Gastroesophageal sphincter (tissue), 3 donors: ENCODE measurements around the gene TNFRSF8.

Experiments used
- POLR2A ChIP-seq, 2 donors: fragments of 450-650 bp; IDR thresholded peaks; one replicate each; pipeline ENCODE4 v1.6.1; 2017; ENCODE audit warnings: antibody characterized with exemption in 2 of 2, mild to moderate bottlenecking in 2 of 2, moderate library complexity in 1 of 2
- POLR2AphosphoS5 ChIP-seq: sonication (generic); formaldehyde crosslinking; IDR thresholded peaks from one replicate; pipeline ENCODE4 v1.6.1; 2017; ENCODE audit warnings: antibody characterized with exemption
- TF ChIP-seq, protein P1 (sequence below), 4 experiments: fragments of 200-600 bp in 2 of 4; fragments of 450-650 bp in 2 of 4; sonication (generic) in 1 of 4; IDR thresholded peaks; one replicate each; pipeline ENCODE4 v1.5.1; 2017 to 2019; ENCODE audit warnings: antibody characterized with exemption in 4 of 4, mild to moderate bottlenecking in 2 of 4, moderate library complexity in 2 of 4

DNA sequence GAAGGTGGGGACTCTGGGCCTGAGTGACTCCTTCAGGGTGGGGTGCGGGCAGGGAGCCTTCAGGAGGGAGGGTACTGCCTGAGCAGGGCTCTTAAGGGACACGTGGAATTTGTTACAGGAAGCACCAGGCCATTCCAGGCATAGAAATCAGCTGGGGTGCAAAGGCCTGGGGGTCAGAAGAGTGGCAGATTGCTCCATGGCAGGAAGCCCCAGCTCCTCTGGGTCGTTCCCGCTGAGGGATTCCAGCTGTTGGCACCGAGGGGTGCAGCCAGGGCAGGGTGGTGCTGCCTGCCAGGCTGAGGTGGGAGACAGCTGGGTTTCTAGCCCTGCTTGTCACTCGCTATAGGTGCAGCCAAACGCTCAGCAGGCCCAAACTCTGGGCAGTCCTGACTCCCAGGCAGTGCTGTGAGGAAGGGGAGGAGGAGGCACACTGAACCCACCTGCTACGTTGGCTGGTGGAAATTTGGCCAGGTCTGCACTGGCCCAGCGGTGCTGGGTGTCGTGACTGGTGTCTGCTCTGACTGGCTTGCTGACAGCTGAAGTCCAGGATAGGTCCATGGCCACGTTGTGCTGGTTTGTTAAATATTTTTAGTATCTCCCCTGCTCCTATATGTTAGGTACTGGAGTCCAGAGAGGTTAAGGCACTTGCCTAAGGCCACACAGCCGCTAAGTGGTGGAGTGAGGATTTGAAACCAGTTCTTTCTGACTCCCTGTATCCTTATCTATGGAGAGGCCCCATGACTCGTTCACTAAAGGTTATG lies 123.0 kb downstream of the TNFRSF8 start:
- TF ChIP-seq POLR2AphosphoS5, result no peak
- TF ChIP-seq, protein P1, sequence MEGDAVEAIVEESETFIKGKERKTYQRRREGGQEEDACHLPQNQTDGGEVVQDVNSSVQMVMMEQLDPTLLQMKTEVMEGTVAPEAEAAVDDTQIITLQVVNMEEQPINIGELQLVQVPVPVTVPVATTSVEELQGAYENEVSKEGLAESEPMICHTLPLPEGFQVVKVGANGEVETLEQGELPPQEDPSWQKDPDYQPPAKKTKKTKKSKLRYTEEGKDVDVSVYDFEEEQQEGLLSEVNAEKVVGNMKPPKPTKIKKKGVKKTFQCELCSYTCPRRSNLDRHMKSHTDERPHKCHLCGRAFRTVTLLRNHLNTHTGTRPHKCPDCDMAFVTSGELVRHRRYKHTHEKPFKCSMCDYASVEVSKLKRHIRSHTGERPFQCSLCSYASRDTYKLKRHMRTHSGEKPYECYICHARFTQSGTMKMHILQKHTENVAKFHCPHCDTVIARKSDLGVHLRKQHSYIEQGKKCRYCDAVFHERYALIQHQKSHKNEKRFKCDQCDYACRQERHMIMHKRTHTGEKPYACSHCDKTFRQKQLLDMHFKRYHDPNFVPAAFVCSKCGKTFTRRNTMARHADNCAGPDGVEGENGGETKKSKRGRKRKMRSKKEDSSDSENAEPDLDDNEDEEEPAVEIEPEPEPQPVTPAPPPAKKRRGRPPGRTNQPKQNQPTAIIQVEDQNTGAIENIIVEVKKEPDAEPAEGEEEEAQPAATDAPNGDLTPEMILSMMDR (IDR thresholded peaks at IDR 0.05), result no peak
- no peak for TF ChIP-seq POLR2A (IDR thresholded peaks at IDR 0.05)
